HPDE6-E6E7 (cell line): ENCODE measurements around the gene DNAJC18.
A peak's percentile ranks its signal among the peaks of the same experiment; 100 is the strongest.
"Not testable (repeated sequence)": the region's sequence is repeated elsewhere in the genome, so short reads cannot be mapped to it uniquely, and the experiment has no call there.

Source experiments
- DNase-seq: peaks from one replicate; pipeline ENCODE4 v3.0.0; 2011; ENCODE audit warnings: missing footprints; ENCODE audit errors: extremely low spot score

DNAJC18 gene

DNA sequence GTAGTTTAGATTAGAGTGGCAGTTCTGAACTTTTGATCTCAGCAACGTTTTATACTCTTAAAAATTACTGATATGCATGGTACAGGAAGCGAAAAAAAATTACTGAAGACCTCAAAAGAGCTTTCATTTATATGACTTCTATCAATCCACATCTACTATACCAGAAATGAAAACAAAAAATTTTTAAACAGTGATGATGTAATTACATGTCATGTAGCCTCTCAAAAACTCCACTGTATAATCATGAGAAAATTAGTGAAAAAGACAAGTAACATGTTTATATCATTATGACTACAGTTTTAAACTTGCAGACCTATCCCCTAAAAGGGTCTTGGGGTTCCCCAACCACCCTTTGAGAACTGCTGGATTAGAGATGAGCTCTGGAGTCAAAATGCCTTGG lies 9.3 kb downstream of the DNAJC18 start:
- DNase-seq, result no peak

GRCh38 chr5:139426203-139426885 lies 13.0 kb downstream of the DNAJC18 start:
- DNase-seq, result no peak

GRCh38 chr5:139425497-139425896 lies 13.8 kb downstream of the DNAJC18 start:
- no peak for DNase-seq

- peak; percentile 76 for DNase-seq
Measured at GRCh38 chr5:139422307-139422893, 16.9 kb downstream of the DNAJC18 start.

DNA sequence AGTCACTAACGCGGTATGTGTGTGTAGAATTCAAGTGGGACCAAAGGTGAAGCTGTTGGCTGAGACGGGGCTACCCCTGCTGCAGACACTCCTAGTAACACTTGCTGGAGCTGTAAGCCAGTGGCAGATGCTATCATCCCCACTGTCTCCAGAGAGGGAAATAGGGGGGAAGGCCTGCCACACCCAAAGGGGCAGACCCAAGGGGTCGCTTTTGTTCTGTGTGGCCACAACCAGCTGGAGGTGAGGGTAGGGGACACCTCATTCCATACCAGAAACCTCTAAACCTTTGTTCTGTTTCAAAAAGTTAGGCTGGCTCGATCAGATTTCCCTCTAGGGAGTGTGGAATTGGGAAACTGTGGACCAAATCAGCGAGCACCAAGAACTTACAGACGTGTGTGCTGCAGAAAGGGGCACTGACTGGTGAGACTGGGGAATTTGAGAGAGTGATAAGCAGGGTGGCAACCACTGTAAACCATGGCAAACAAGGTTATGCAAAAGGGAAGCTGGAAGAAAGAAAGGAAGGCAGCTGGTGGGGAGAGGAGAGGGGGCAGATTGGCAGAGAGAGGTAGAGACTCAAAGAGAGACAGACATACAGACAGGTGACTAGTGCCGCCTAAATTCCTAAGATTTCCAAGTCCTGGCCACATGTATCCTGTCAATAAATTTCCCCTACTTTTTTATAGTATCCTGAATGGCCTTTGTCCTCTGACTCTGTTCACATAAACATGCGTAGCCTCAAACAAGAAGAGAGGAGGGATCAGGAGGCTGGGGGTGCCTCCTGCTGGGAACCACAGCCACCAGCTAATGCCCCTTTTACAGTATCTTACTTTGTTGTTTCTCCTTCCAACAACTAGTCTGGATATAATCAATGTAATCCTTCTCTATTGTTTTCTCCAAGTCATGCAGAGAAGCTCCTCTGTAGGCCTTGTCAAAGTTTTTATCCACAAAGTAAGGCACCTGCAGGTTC lies 19.8 kb downstream of the DNAJC18 start:
- no peak for DNase-seq

DNA sequence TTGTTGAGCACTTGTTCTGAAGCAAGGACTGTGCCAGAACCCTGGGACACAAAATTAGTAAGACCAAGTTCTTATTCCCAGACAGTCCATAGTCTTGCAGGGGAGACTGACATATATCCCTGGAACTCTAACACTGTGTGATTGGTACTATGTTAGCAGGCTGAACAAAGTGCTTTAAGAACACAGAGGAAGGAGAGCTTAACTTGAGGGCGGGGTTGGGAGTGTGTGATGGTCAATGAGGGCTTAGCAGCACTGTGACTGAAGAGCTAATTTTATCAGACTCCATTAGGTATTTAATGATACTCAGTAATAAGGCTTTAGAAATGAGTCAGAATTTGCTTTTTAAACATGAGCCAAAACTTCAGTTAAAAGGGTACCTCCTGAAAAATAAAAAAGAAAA lies 20.5 kb downstream of the DNAJC18 start:
- no peak for DNase-seq

GRCh38 chr5:139417214-139417613 lies 22.1 kb downstream of the DNAJC18 start:
- no peak for DNase-seq

DNA sequence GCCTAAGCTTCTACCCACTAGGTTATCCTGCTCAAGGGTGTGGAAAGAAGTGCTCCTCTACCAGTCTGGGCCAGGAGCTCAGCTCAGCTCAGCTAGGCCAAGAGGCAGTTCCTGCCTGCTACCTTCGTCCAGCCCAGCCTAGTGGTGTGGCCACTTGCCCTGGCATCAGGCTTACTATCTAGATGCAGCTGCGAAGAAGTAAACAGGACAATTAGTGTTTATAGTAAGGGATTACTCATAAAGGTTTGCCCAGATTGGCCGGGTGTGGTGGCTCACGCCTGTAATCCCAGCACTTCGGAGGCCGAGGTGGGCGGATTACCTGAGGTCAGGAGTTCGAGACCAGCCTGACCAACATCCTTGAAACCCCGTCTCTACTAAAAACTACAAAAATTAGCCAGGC lies 22.7 kb downstream of the DNAJC18 start:
- no peak for DNase-seq

- DNase-seq, result no peak
Measured at GRCh38 chr5:139415869-139416268, 23.5 kb downstream of the DNAJC18 start.

GRCh38 chr5:139415221-139415861 lies 24.0 kb downstream of the DNAJC18 start:
- DNase-seq, result no peak

DNA sequence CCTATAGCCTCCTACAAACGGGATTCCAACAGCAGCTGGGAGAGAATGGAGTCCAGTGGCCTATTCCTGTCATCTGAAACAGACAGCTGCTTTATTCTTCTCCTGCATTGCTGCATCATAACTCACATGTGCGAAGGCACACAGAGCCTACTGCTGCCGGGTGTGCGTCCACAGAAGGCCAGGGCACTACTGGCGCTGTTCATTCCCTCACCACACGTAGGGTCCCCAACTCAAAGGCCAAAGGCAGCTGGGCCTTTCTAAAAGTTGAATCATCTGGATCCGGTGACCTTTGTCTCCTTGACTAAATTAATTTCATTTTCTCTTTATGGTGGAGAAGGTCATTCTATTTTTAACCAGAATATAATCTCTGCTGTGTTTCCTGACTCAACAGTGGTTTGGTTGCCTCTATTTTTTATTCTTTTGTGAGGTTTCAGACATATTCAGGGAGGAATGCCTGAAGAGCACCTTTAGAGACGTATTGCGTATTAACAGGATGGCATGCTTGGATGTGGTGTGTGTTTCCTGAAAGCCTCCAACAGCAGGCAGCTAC lies 24.7 kb downstream of the DNAJC18 start:
- no peak for DNase-seq

DNA sequence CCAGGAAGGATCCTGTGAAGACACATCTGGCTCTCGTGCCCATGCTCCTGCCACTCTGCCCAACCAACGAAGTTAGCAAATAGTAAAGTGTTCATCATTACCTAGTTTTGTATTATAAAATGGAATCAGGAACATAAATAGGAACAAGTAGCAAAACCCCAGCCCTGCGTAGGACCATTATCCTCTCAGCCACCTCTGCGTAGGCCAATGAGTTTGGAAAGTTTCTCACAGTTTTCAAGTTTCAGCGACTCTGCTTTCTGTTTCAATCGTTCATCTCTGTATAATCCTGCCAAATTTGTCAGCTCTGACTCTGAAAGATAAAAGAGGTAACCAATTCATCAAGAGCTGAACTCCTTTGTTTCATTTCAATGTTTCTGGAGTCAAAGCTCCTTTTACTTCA lies 25.4 kb downstream of the DNAJC18 start:
- no peak for DNase-seq

- no peak for DNase-seq
Measured at GRCh38 chr5:139413153-139413552, 26.2 kb downstream of the DNAJC18 start.

DNA sequence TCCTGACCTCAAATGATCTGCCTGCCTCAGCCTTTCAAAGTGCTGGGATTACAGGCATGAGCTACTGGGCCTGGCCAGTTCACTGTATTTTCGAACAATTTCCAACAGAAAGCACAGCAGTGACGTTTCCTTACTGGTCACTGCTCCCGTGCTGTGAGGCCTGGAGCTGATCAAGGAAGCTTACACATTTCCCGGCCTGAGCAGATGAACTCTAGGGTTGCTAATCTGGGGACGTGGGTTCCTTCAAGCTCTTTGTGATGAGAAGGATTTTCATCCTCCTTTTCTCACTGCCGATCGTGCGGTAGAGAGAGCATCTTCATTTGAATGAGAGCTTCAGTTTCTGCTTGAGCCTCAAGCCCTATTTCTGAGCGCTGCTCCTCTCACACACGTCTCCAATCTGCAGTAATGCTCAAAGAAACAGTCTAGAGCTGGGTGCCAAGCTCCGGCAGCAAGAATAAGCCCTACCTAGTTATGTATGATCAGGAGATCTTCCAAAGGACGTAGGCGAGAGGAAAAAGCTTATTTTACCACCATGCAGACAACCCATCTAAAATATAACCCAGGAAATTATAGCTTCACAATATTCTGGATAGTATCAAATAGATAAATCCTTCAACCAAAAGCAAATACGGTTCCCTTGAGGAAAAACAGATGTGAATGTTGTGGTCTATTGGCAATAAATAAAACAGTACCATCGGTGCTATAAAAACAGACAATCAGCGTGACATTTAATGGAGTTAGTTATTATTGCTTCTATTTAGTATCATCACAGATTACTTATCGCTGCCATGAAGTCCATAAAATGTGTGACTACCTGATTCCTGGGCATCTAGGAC lies 28.1 kb downstream of the DNAJC18 start:
- no peak for DNase-seq

DNA sequence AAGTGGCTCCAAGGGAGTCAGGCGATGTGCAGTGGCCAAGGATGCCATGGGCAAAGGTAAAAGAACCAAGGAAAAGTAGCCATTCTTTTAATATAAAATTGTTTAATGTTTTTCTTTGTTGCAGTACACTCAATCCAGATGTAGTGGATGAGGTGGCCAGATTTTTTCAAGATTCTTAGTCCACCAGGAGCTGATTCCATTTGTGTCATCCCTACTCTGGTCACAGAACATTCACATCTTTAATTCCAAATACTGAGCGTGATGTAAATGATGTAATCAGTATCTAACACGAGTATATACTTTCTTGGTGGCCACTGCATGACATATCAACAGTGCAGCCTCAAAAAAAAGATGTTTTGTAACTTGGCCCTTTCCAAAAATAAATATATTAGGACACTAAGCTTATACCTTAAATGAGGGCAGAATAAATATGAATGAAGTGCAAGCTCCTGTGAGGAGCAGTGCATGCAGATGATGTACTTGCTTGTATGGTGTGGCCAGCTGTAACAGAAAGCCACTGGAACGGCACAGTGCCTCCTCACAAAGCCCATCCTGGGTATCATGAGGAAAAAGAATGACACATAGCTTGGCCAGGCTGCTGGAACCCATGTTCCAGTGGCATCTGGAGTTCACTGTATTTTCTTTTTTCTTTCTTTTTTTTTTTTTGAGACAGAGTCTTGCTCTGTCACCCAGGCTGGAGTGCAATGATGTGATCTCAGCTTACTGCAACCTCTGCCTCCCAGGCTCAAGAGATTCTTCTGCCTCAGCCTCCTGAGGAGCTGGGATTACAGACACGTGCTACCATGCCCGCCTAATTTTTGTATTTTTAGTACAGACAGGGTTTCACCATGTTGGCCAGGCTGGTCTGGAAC lies 29.0 kb downstream of the DNAJC18 start:
- no peak for DNase-seq

GRCh38 chr5:139409116-139409515 lies 30.2 kb downstream of the DNAJC18 start:
- not testable (repeated sequence) for DNase-seq

- no peak for DNase-seq
Measured at GRCh38 chr5:139408191-139408590, 31.1 kb downstream of the DNAJC18 start.

GRCh38 chr5:139407517-139407916 lies 31.8 kb downstream of the DNAJC18 start:
- no peak for DNase-seq

DNA sequence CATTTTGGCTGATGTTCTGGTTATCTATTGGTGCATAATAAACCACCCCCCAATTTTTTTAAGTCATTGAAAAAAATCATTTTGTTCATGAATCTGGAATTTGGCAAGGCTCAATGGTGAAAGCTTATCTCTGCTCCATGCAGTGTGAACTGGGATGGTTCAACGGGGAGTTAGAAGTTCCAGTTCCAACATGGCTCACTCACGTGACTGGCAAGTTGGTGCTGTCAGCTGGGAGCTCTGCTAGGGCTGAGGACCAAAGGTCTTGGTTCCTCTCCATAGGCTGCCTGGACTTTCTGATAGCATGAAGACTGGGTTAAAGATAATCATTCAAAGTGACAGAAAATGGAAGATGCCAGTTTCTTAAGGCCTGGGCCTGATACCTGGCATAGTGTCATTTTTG lies 32.4 kb downstream of the DNAJC18 start:
- DNase-seq, result no peak

- no peak for DNase-seq
Measured at GRCh38 chr5:139404484-139404840, 34.9 kb downstream of the DNAJC18 start.
